Lower leg skin (tissue), 3 donors: ENCODE results near the gene JARID2.

Source experiments
- POLR2A ChIP-seq, 2 donors: fragments of 450-650 bp; IDR thresholded peaks; one replicate each; pipeline ENCODE4 v1.6.1; 2016 to 2017; ENCODE audit warnings: antibody characterized with exemption in 2 of 2, mild to moderate bottlenecking in 1 of 2, moderate library complexity in 1 of 2
- TF ChIP-seq, protein P1 (sequence below), 3 donors: fragments of 450-650 bp; IDR thresholded peaks; one replicate each; pipeline ENCODE4 v1.5.1; 2016; ENCODE audit warnings: antibody characterized with exemption in 3 of 3, mild to moderate bottlenecking in 3 of 3, moderate library complexity in 2 of 3

DNA sequence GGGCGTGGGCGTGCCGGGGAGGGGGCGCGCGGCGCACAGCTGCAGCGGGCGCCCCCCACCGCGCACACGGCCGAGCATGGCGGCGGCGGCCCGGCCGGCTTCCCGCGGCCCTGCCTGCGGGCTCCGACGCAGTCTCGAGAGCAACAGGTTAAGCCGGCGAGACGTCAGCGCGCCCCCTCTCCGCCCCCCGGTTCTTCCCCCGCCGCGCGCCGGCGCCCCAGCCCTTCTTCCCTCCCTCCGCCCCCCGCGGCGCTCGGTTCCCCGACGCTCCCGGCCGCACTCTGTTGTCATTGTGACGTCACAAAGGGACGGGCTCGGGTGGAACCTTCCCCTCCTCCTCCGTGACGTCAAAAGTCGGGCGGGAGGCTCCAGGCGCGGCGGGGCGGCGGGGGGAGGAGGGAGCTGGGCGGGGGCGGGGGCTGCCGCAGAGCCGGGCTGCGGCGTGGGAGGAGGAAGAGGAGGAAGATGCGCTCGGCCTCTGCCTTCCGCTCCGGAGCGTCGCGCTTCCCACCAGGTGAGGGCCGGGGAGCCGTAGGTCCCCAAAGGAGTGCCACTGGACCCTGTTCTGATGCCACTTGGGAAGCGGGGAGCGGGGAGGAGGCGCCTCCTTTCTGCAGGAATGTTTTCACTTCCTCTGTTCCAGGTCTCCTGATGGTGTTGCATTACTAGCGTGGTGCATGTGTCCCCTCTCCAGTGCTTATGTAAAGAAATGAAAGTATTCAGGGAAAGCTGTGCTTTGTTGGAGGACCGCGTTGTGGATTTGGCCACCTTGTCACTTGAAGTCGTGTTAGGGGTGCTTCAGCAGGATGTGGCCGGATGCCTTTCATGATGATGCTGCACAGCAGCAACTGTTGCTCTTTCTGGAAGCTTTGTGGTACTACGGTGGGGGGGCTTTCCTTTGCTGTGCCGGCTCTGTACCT is 2.8 kb downstream of the JARID2 start:
- TF ChIP-seq, protein P1, sequence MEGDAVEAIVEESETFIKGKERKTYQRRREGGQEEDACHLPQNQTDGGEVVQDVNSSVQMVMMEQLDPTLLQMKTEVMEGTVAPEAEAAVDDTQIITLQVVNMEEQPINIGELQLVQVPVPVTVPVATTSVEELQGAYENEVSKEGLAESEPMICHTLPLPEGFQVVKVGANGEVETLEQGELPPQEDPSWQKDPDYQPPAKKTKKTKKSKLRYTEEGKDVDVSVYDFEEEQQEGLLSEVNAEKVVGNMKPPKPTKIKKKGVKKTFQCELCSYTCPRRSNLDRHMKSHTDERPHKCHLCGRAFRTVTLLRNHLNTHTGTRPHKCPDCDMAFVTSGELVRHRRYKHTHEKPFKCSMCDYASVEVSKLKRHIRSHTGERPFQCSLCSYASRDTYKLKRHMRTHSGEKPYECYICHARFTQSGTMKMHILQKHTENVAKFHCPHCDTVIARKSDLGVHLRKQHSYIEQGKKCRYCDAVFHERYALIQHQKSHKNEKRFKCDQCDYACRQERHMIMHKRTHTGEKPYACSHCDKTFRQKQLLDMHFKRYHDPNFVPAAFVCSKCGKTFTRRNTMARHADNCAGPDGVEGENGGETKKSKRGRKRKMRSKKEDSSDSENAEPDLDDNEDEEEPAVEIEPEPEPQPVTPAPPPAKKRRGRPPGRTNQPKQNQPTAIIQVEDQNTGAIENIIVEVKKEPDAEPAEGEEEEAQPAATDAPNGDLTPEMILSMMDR (IDR thresholded peaks at IDR 0.05): no peak
- no peak for TF ChIP-seq POLR2A (IDR thresholded peaks at IDR 0.05)
